DMS114 treated with DMSO at 0.1 percent for 48 hours (cell line): ENCODE data around the gene GNGT2.
"Not testable (repeated sequence)": the region's sequence is repeated elsewhere in the genome, so short reads cannot be mapped to it uniquely, and the experiment has no call there.

ENCODE experiments used
- DNase-seq: peaks from one replicate; lab custom pipeline; 2025; ENCODE audit not compliant: unreplicated experiment; lab: John Stamatoyannopoulos, UW

Gene GNGT2

GRCh38 chr17:49213399-49213798, 3.0 kb upstream of the GNGT2 start:
- no peak for DNase-seq

DNA sequence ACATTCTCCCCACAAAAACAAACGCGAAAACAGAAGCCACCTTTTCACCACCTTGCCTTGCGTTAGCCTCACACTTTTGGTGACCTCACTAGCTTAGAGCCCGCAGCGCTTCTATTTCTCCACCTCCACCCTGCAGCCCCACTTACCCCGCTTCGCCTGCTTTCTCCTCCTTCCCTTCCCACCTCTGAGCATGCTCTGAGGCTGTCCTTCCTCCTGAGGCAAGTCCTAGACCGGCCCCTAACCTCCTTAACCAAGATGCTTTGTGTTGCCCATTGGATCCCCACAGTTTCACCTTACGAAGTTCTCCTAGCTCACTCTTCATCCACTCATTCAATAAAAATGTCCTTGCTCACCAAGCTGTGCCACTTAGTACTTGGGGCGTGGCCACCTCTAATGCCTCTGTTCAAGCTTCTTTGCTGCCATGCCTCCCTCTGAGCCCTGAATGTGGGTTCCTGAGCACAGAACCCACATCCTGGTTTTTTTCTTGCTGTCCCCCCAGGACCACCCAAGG, 1.3 kb downstream of the GNGT2 start:
- no peak for DNase-seq

DNA sequence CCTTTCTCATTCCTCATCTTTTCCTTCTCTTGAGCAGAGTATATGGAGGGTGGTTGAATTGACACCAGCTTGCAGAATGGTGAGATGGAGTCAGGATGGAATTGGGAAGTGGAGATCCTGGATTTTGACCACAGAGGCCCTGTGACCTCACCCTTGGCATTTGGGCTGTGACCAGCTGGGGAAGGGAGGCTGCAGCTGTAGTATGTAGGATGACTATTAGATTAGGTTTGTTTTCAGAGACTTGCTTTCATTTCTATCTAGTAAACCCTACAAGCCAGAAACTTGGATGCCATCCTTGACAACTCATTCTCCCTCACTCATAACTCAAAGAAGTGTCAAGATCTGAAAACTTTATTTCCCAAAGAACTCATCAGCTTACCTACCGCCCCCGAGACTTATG, 5.9 kb downstream of the GNGT2 start:
- DNase-seq, result no peak

GRCh38 chr17:49203796-49204195, 6.6 kb downstream of the GNGT2 start:
- no peak for DNase-seq

DNA sequence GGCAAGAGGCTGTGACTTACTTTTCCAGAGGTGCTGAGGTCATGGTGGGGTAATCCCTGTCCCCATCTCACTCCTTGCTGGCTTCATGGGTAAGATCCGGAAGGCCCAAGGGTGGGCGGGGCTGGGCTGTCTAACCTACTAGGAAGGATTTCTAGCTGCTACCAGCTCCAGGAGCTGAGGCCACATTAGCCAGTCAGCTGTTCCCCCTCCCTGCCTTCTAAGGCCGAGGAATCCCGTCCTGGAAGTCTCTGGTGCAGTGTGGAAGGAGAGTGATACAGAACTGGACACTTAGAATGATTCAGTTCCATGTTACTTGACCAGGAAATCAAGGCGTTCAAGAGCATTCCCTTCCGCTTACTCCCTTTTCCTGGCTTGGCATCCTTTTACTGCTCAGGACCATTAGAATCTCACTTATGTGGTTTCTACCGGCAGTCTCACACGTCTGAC, 8.9 kb downstream of the GNGT2 start:
- no peak for DNase-seq

DNA sequence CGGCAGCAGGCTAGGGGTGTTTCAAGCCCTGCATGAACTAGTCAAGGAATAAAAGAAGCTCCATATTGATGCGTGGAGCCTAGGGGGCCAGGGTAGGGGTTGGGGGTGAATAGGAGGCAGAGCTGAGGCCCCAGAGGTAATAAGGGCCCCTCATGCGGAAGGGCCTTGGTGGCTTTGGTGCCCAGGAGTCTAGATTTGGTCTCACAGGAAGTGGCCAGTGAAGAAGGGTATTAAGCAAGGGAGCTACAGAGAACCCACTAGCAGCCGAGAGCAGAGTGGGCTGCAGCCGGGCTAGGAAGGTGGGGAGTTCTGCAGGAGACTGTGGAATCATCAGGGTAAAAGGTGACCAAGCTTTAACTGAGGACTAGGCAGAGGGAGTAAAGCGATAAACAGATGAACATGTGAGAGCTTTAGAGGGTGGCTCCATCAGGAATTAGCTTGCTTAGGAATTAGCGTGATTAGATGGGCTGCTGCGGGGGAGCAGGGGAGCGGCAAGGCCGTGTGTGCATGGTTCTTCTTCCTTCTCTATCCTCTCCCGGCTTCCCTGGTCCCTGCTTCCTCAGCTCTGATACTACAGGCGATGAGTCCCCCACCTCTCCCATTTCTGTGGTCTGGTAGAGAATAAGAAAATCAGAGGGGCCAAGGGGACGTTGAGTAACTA, 9.8 kb downstream of the GNGT2 start:
- no peak for DNase-seq

- no peak for DNase-seq
Observed at GRCh38 chr17:49198211-49198610, 12.2 kb downstream of the GNGT2 start.

- no peak for DNase-seq
Observed at GRCh38 chr17:49197346-49197998, 12.9 kb downstream of the GNGT2 start.

GRCh38 chr17:49196520-49196919, 13.9 kb downstream of the GNGT2 start:
- DNase-seq, result no peak

DNA sequence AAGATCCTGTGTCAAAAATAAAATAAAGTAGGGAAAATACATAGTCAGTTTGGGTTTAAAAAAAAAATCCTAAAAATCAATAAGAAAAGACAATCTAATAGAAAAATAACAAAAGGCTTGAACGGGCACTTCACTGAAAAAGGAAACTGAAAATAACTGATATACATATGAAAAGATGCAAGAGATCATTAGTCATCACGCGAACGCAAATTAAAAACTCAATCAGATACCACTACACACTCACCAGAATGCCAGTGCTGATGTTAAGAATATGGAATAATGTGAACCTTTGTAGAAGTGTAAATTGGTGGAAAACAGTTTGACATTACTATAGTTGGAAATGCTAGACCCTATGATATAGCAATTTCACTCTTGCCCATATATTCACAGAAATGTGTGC, 14.6 kb downstream of the GNGT2 start:
- no peak for DNase-seq

GRCh38 chr17:49194297-49194607, 16.1 kb downstream of the GNGT2 start:
- no peak for DNase-seq

DNA sequence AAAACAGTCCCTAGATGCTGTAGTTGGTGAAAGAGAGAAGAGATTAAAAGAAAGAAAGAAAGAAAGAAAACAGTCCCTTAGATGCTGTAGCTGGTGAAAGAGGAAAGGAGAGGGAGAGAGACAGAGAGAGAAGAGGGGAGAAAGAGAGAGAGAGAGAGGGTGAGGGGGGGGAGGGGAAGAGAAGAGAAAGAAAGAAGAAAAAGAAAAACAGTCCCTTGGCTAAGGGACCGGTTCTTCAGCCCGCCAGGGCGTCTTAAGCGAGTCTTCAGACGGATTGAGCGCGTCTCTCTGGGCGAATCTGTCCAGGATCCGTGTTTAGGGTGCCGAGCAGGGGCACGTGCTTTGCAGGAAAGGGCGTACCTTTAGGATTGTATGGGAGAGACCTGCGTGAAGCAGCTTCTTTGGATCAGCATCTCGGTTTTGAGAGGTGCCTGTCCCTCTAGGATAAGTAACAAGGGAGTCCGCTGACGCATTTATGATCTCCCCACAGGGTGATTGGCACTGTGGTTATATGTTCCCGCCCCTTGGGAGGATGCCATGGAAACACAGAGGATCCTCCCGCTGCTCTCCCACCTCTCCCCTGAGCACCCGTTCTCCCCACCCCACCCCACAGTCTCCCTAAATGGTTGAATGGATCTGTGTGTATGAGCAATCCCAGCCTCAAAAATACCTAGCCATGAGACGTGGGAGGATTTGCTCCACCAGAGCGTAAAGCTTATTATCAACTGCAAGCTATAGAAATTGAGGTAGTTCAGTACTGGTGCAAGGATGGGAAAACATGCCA, 16.7 kb downstream of the GNGT2 start:
- DNase-seq, result peak; percentile 58

DNA sequence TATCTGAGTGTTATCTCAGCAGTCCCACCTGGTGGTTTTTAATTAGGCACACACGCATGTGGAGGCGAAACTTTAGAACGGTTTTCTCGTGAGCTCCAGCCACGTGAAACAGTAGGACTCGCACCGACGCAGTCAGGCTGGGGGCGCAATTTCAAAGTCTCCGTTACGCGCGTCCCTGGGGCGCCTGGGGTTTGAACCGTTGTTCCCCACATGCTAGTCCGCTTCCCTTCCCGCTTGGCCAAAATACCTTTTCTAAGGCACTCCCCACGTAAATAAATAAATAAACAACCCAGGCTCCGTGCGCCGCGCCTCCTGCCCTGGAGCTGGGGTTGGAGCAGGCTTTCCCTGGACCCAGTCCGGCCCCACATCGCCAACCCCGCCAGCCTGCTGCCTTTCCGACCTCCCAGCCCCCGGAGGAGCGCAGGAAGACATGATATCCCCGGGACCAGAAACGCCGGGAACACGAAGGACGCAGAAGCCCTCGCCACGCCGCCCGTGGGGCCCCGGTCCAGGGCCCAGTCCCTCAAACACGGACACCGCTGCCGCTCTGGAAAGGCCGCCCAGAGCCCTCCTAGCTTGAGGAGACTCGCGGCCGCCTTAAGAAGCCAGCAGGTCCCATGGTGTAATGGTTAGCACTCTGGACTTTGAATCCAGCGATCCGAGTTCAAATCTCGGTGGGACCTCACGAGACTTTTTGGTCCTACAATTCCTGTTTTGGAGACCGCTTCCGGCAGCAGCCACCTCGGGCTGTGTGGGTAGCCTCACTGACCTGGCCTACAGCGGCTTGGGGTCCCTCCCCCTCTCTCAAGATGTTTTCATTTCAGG, 18.2 kb downstream of the GNGT2 start:
- peak; percentile 94 for DNase-seq

- no peak for DNase-seq
Observed at GRCh38 chr17:49191409-49191916, 18.9 kb downstream of the GNGT2 start.

GRCh38 chr17:49190932-49191331, 19.4 kb downstream of the GNGT2 start:
- no peak for DNase-seq

DNA sequence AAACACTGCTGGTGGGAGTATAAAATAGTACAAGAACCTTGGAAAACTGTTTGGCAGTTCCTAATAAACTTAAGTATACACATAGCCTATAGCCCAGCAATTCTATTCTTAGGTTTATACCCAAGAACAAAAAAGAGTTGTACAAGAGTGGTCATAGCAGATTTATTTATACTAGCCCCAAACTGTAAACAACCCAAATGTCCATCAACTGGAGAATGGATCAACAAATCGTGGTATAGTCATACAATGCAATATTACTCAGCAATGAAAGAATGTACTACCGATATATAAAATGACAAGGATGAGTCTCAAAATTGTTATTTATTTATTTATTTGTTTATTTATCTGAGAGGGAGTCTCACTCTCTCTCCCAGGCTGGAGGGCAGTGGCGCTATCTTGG, 23.1 kb downstream of the GNGT2 start:
- no peak for DNase-seq

DNA sequence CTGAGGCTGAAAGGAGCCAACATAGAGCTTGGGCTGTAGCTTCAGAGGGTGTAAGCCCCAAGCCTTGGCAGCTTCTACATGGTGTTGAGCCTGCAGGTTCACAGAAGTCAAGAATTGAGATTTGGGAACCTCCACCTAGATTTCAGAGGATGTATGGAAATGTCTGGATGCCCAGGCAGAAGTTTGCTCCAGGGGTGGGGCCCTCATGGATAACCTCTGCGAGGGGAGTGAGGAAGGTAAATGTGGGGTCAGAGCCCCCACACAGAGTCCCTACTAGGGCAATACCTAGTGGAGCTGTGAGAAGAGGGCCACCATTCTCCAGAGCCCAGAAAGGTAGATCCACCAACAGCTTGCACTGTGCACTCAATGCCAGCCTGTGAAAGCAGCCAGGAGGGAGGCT, 25.0 kb downstream of the GNGT2 start:
- not testable (repeated sequence) for DNase-seq

GRCh38 chr17:49184522-49184921, 25.9 kb downstream of the GNGT2 start:
- not testable (repeated sequence) for DNase-seq

DNA sequence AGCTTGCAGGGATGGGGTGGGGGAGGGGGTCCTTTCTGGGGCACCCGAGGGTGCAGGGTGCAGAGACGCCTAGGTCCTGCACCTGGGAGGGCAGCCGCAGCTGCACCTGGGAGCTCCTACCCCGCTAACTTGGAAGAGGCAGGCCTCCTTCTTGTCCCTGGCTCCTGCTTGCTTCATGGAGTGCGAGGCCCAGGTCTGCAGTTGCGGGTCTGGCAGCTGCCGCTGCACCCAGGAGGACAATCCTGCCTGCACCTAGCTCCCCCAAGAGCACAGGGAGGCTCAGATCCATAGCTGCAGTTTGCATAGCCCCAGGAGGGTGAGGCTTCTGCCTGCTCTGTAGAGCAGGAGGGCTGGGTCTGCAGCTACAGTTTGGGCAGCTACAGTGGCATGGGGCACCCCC, 26.6 kb downstream of the GNGT2 start:
- DNase-seq, result no peak

GRCh38 chr17:49183341-49183740, 27.0 kb downstream of the GNGT2 start:
- no peak for DNase-seq
